Measurements from ENCODE around the gene SETDB1.

Gene SETDB1

GRCh38 chr1:151009206-151009587 lies 83.0 kb downstream of the SETDB1 start:
- H3K4me3 ChIP-seq (ENCODE audit: control insufficient read depth, low read depth, low read length) = peak overlapping the region; percentile 93
- no peak for DNase-seq (ENCODE audit: low read depth)
- no peak for TF ChIP-seq CTCF (IDR thresholded peaks at IDR 0.05; ENCODE audit: control insufficient read depth, insufficient read depth, low read depth, low read length, missing control alignments)

GRCh38 chr1:151009674-151010345 lies 83.6 kb downstream of the SETDB1 start:
- no peak for TF ChIP-seq CTCF (IDR thresholded peaks at IDR 0.05; ENCODE audit: control insufficient read depth, insufficient read depth, low read depth, low read length, missing control alignments)
- DNase-seq (ENCODE audit: low read depth) = no peak
- H3K4me3 ChIP-seq (ENCODE audit: control insufficient read depth, low read depth, low read length) = no peak overlapping the region

DNA sequence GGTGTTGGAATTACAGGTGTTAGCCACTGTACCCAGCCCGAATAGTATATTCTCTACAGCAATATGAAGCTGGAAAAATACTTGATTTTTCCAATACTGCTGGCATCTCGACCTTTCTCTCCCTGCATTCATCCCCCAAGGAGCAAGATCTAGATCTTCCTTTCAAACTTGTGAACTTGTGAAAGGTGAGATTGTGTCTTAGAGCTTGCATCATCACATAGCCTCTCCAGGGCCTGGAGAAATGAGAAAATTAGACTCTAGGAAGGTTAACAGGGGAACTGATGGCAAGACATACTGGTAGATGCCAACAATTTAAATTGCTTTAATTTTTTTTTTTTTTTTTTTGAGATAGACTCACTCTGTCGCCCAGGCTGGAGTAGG lies 84.2 kb downstream of the SETDB1 start:
- TF ChIP-seq CTCF (IDR thresholded peaks at IDR 0.05; ENCODE audit: control insufficient read depth, insufficient read depth, low read depth, low read length, missing control alignments) = no peak
- H3K4me3 ChIP-seq (ENCODE audit: control insufficient read depth, low read depth, low read length) = no peak overlapping the region
- no peak for DNase-seq (ENCODE audit: low read depth)

DNA sequence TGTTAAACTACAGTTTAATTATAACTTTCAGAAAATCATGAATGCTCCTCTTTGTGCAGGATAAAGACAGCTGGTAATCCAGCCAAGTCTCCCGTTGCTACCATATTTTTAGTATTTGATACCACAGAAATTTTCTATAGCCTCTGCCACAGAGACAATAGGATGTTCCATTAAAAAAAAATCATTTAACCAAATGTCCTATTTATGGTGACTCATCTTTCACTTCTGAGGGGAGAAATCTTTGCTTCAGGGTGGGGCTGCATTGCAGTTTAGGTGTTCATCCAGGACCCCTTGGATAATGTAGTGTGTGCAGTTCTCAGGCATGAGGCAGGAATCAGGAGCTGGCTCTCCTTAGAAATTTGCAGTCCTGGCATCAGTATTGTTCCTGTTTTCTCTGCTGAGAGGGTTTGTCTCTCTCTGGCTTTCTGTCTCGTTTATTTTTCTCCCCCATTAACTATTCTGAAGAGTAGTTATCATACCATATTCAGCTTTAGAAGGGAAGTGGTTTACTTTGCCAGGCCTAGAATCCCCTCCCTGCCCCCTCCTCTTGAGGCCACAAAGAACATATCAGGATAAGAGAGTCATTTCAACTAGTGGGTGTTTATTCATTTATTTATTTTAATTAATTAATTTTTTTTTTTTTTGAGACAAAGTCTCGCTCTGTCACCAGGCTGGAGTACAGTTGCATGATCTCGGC lies 85.1 kb downstream of the SETDB1 start:
- no peak for TF ChIP-seq CTCF (IDR thresholded peaks at IDR 0.05; ENCODE audit: control insufficient read depth, insufficient read depth, low read depth, low read length, missing control alignments)
- no peak overlapping the region for H3K4me3 ChIP-seq (ENCODE audit: control insufficient read depth, low read depth, low read length)
- DNase-seq (ENCODE audit: low read depth) = no peak

GRCh38 chr1:151012684-151013471 lies 86.7 kb downstream of the SETDB1 start:
- no peak overlapping the region for H3K4me3 ChIP-seq (ENCODE audit: control insufficient read depth, low read depth, low read length)
- TF ChIP-seq CTCF (IDR thresholded peaks at IDR 0.05; ENCODE audit: control insufficient read depth, insufficient read depth, low read depth, low read length, missing control alignments) = no peak
- DNase-seq (ENCODE audit: low read depth) = no peak

DNA sequence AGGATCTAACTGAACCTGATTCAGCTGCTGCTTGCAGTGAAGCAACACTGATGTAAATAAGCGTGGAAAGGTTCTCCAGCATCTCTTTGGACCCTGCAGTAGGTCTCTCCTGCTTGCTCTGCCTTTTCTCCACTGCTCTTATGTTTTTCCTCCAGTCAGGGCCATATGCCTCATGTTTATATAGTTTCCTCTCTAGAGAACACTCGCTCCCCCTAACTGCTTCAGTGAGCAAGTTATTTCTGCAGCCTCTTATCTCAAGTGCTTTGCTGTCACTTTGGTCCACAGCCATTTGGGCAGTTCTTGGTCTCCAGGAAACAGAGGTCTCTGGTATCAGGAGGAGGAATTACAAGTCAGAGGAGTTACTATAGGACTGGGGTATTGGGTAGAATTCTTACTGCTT lies 87.4 kb downstream of the SETDB1 start:
- no peak for DNase-seq (ENCODE audit: low read depth)
- no peak overlapping the region for H3K4me3 ChIP-seq (ENCODE audit: control insufficient read depth, low read depth, low read length)
- TF ChIP-seq CTCF (IDR thresholded peaks at IDR 0.05; ENCODE audit: control insufficient read depth, insufficient read depth, low read depth, low read length, missing control alignments) = no peak

Measured in AG09309 (cell line).